ENCODE results near the gene TTC32. TPM values are rescaled to one million over a fixed set of nuclear protein-coding genes. Genes with fewer than 3 reads are reported as not detected.

TTC32 gene
- total and polyA plus RNA-seq, 2 donors from 2014 or later = 8.6 to 17.7 TPM

GRCh38 chr2:19848029-19848750 is 53.6 kb downstream of the TTC32 start:
- intact Hi-C loops (cut with DNase I) = no loop called here
- Histone ChIP-seq H3K9ac (ENCODE audit: low read length in 3 of 3) (no peak overlapping the region), H3K9me3 (ENCODE audit: control insufficient read depth in 2 of 3, insufficient read depth in 1 of 3, low read length in 3 of 3) (no peaks in the 10 kb centered on the region), H3K4me1 (ENCODE audit: control insufficient read depth in 2 of 3, insufficient read depth in 2 of 3, low read depth in 1 of 3, low read length in 3 of 3) (no peaks in the 10 kb centered on the region), H3K36me3 (ENCODE audit: control insufficient read depth in 2 of 3, insufficient read depth in 3 of 3, low read length in 3 of 3) (no peaks in the 10 kb centered on the region), H3K27me3 (ENCODE audit: control insufficient read depth, insufficient read depth, low read length) (no peaks in the 10 kb centered on the region), H3K4me3 (ENCODE audit: low read length in 3 of 3) (no peak overlapping the region), H3K27ac (ENCODE audit: low read depth in 2 of 2, low read length in 2 of 2) (no peak overlapping the region)
- DNase-seq = peak in 1 of 5 donors; percentile 3
- FAIRE-seq = no peak
- TF ChIP-seq CTCF (IDR thresholded peaks at IDR 0.05; ENCODE audit: borderline replicate concordance, extremely low read depth, insufficient read depth) = no peak

GRCh38 chr2:19847486-19847885 is 54.3 kb downstream of the TTC32 start:
- no peak overlapping the region for H3K4me3 ChIP-seq (ENCODE audit: low read length in 3 of 3)
- intact Hi-C loops (cut with DNase I) = no loop called here
- DNase-seq = peak in 1 of 5 donors; percentile 6

More at GRCh38 chr2:19847486-19847885, 54.3 kb downstream of the TTC32 start:
- no peaks in the 10 kb centered on the region for H3K4me1 ChIP-seq (ENCODE audit: control insufficient read depth in 2 of 3, insufficient read depth in 2 of 3, low read depth in 1 of 3, low read length in 3 of 3)
- no peak overlapping the region for H3K9ac ChIP-seq (ENCODE audit: low read length in 3 of 3)
- H3K27ac ChIP-seq (ENCODE audit: low read depth in 2 of 2, low read length in 2 of 2) = no peak overlapping the region
- H3K36me3 ChIP-seq (ENCODE audit: control insufficient read depth in 2 of 3, insufficient read depth in 3 of 3, low read length in 3 of 3) = no peaks in the 10 kb centered on the region
- H3K27me3 ChIP-seq (ENCODE audit: control insufficient read depth, insufficient read depth, low read length) = no peaks in the 10 kb centered on the region
- no peak for FAIRE-seq
- no peak for TF ChIP-seq CTCF (IDR thresholded peaks at IDR 0.05; ENCODE audit: borderline replicate concordance, extremely low read depth, insufficient read depth)
- no peaks in the 10 kb centered on the region for H3K9me3 ChIP-seq (ENCODE audit: control insufficient read depth in 2 of 3, insufficient read depth in 1 of 3, low read length in 3 of 3)

Other genes starting within 250 kb of the TTC32 start
- 21.2 TPM for gene WDR35, start 88.1 kb upstream of the TTC32 start, total RNA-seq
- 6.0 TPM for gene WDR35, start 88.1 kb upstream of the TTC32 start, polyA plus RNA-seq (ENCODE audit: insufficient read depth, low read depth, low replicate concordance)
- gene MATN3, start 110.7 kb upstream of the TTC32 start, total RNA-seq = 5.0 TPM
- gene MATN3, start 110.7 kb upstream of the TTC32 start, polyA plus RNA-seq (ENCODE audit: insufficient read depth, low read depth, low replicate concordance) = 2.3 TPM
- 330 TPM for gene LAPTM4A, start 149.6 kb upstream of the TTC32 start, total RNA-seq
- 365 TPM for gene LAPTM4A, start 149.6 kb upstream of the TTC32 start, polyA plus RNA-seq (ENCODE audit: insufficient read depth, low read depth, low replicate concordance)

All from kidney (tissue), 14 donors.